ENCODE measurements around the gene STARD4. TPM values are rescaled to one million over a fixed set of nuclear protein-coding genes. Genes with fewer than 3 reads are reported as not detected.

Gene STARD4
- total RNA-seq, 1 donor from 2014 or later = 5.6 TPM

DNA sequence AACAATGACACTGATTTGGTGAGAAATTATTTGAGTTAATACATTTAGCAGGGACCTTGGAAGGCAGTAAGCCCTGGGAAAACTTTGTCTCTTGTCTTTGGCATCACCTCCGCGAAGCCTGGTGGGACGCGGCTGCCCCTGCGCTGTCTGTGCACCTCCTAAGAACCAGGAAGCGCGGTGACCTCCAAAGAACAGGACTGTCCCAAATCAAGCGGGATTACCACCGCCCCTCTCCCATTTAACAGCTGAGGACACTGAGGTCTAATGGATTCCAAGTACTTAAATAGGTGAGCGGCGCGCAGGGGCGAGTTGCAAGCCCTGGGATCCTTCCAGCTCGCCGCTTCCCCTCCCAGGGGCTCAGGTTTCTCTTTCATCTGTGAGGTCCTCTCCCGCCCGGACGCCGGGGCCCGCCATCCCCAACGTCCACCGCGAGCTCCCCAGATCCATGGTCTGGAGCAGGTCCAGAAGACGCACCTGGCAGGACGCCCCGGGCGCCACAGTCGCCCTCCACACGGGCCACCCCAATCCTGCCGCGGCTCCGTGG lies 432 bp downstream of the STARD4 start:
- peaks cover 22% of the 10 kb centered on the region for H3K4me1 ChIP-seq
- no peaks in the 10 kb centered on the region for H3K36me3 ChIP-seq
- DNase-seq = no peak
- intact Hi-C loops (cut with micrococcal nuclease) = no loop called here
- TF ChIP-seq, protein P1, sequence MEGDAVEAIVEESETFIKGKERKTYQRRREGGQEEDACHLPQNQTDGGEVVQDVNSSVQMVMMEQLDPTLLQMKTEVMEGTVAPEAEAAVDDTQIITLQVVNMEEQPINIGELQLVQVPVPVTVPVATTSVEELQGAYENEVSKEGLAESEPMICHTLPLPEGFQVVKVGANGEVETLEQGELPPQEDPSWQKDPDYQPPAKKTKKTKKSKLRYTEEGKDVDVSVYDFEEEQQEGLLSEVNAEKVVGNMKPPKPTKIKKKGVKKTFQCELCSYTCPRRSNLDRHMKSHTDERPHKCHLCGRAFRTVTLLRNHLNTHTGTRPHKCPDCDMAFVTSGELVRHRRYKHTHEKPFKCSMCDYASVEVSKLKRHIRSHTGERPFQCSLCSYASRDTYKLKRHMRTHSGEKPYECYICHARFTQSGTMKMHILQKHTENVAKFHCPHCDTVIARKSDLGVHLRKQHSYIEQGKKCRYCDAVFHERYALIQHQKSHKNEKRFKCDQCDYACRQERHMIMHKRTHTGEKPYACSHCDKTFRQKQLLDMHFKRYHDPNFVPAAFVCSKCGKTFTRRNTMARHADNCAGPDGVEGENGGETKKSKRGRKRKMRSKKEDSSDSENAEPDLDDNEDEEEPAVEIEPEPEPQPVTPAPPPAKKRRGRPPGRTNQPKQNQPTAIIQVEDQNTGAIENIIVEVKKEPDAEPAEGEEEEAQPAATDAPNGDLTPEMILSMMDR (IDR thresholded peaks at IDR 0.05; ENCODE audit: borderline replicate concordance) = no peak
- no peaks in the 10 kb centered on the region for H3K27me3 ChIP-seq (ENCODE audit: low read depth)
- H3K4me3 ChIP-seq = peak overlapping the region; percentile 77
- peak overlapping the region; percentile 82 for H3K27ac ChIP-seq (replicated peaks)
- no peaks in the 10 kb centered on the region for H3K9me3 ChIP-seq (replicated peaks)

DNA sequence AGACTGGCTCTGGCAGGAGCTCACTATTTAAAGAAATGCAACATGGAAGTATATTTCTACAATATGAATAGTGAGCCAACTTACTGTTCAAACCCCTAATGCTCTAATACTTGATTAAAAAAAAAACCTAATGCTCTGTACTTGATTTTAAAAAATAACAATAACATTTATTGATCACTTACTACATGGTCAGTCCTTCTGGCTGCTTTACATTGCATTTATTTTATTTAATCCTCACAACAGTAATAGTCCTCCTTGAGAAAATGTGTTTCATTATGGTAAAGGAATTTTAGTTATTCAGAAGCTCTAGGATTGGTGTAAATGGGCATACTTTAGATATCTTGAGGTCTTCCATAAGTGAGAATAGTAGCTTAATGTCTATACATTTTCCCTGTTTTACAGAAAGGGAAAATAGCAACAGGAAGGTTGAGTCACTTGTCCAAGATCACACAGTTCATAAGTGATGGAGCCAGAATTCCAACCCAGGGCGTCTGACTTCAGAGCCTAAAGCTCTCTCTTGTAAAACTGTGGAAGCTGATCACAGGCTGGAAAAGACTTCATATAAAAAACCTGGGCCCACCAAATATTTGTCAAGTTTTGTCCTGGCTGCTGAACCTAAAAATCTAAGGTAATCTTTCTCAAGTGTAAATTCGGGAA lies 1.0 kb downstream of the STARD4 start:
- intact Hi-C loops (cut with micrococcal nuclease) = no loop called here
- TF ChIP-seq, protein P1 (IDR thresholded peaks at IDR 0.05; ENCODE audit: borderline replicate concordance) = no peak
- DNase-seq = no peak
- Histone ChIP-seq H3K36me3 (no peaks in the 10 kb centered on the region), H3K4me3 (peak overlapping the region; percentile 77), H3K27ac (replicated peaks) (peak overlapping the region; percentile 82), H3K9me3 (replicated peaks) (no peaks in the 10 kb centered on the region), H3K27me3 (ENCODE audit: low read depth) (no peaks in the 10 kb centered on the region), H3K4me1 (peaks cover 22% of the 10 kb centered on the region)

DNA sequence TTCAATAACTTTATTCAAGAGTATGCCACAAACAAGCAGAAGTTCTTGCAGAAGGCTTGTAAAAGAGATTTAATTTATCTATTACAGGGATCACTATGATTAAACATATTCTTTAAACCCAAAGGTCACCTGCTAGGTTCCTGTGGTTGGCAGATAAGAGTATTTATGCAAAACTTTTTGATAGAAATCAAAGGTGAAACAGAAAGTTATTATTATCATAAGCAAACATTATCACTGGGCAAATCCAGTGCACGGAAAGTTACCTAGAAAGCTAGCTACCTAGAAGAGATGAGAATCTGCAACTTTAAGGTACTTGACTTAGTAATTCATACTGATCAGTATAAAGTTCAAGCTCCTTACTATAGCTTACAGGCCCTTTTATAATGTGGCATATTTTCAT lies 3.2 kb downstream of the STARD4 start:
- DNase-seq = no peak
- Histone ChIP-seq H3K9me3 (replicated peaks) (no peaks in the 10 kb centered on the region), H3K36me3 (no peaks in the 10 kb centered on the region), H3K4me1 (peaks cover 22% of the 10 kb centered on the region), H3K27ac (replicated peaks) (no peak overlapping the region), H3K27me3 (ENCODE audit: low read depth) (no peaks in the 10 kb centered on the region), H3K4me3 (no peak overlapping the region)
- intact Hi-C loops (cut with micrococcal nuclease) = no loop called here
- TF ChIP-seq, protein P1 (IDR thresholded peaks at IDR 0.05; ENCODE audit: borderline replicate concordance) = no peak

DNA sequence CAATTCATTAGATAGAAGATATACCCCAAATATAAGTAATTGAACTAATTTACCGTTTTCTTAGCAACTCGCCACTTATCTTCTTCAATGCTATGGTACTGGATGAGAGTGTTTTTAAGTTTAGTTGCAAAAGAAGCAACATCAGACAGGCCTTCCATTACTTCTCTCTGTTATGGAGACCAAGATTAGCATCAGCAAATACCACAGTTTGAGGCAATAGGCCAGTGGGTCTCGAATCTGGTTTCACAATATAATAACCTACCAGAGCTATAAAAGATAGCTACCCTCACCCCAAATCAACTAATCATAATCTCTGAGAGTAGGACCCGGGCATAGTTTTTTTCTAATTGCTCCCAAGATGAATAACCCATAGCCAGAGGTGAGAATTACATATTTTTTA lies 5.1 kb downstream of the STARD4 start:
- TF ChIP-seq, protein P1 (IDR thresholded peaks at IDR 0.05; ENCODE audit: borderline replicate concordance) = no peak

DNA sequence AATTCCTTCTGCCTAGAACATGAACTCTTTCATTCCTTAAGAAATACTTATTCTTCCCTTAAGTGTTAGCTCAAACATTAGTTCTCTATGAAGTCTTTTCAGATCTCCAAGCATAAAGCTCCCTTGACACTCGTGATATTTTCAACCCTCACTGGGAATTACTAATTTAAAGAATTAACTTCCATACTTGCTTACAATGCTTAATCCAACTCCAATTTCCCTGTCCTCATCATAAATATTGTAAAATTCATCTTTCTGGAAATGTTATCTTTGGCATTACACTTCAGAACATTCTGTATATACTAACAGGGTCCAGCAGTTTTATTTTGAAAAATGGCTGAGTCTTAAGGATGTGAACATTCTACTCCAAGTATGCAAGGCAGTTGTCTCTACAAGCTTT lies 7.2 kb downstream of the STARD4 start:
- H3K4me1 ChIP-seq = no peaks in the 10 kb centered on the region
- no peak overlapping the region for H3K4me3 ChIP-seq
- H3K27me3 ChIP-seq (ENCODE audit: low read depth) = no peaks in the 10 kb centered on the region
- intact Hi-C loops (cut with micrococcal nuclease) = no loop called here
- no peaks in the 10 kb centered on the region for H3K9me3 ChIP-seq (replicated peaks)
- H3K36me3 ChIP-seq = peaks cover 3% of the 10 kb centered on the region
- DNase-seq = no peak
- H3K27ac ChIP-seq (replicated peaks) = no peak overlapping the region
- TF ChIP-seq, protein P1 (IDR thresholded peaks at IDR 0.05; ENCODE audit: borderline replicate concordance) = no peak

More for the DNA sequence above, 5.1 kb downstream of the STARD4 start:
- H3K27me3 ChIP-seq (ENCODE audit: low read depth) = no peaks in the 10 kb centered on the region
- H3K4me3 ChIP-seq = no peak overlapping the region
- no peak overlapping the region for H3K27ac ChIP-seq (replicated peaks)
- no peak for DNase-seq
- no peaks in the 10 kb centered on the region for H3K36me3 ChIP-seq
- H3K4me1 ChIP-seq = peaks cover 15% of the 10 kb centered on the region
- no peaks in the 10 kb centered on the region for H3K9me3 ChIP-seq (replicated peaks)
- intact Hi-C loops (cut with micrococcal nuclease) = no loop called here
